Measurements from ENCODE around the gene UBA7. TPM values are rescaled to one million over a fixed set of nuclear protein-coding genes. Genes with fewer than 3 reads are reported as not detected.

Gene UBA7
- total and polyA plus RNA-seq, 2 donors (not counting 3 experiments of a cell fraction or from before 2014, with no cell fraction given): 57.4 to 80.7 TPM

DNA sequence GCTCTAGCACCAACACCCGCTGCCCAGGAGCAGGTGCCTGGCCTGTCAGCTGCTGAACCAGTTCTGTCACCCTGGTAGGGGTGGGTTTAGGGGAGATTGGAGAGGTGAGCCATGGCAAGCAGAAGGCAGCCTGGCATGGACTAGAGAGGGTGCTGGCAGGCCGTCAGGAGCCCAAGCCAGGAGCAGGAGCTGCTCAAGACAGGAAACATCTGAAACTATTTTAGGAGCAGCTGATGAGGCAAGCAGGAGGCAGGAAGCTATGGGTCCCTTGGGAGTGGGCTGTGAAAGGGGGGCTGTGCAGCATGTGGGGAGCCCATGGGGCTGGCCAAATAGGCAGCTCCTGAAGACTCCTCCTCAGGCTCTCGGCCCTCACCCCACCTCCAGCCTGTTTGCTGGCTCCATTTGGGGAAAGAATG lies 8.4 kb downstream of the UBA7 start:
- no peaks in the 10 kb centered on the region for H3K79me2 ChIP-seq (ENCODE audit: control insufficient read depth, insufficient read depth, low read length)
- CTCF ChIA-PET: interaction anchor here (0.7 to 12.4 kb wide), 10 partner anchors 8 to 135 kb away, joined by 3 to 545 read pairs (median 8); partner anchors contain the start of genes MON1A, RBM6 and UBA7
- peak overlapping the region; percentile 86 for H3K27ac ChIP-seq (ENCODE audit: insufficient read depth, low read depth, low read length)
- DNase-seq (ENCODE audit: low read depth, low spot score) (peak; percentile 93), FAIRE-seq (peak; percentile 91)
- peak overlapping the region; percentile 28 for H3K4me2 ChIP-seq (ENCODE audit: insufficient read depth, low read length)
- H3K4me1 ChIP-seq (ENCODE audit: control insufficient read depth, extremely low read depth, insufficient read depth, low read length): peaks cover 39% of the 10 kb centered on the region
- H3K27me3 ChIP-seq (ENCODE audit: control insufficient read depth in 2 of 2, insufficient read depth in 2 of 2, low read length in 2 of 2): no peaks in the 10 kb centered on the region
- H3K9ac ChIP-seq (replicated peaks; ENCODE audit: extremely low read depth, insufficient read depth, low read length): peak overlapping the region; percentile 75
- H2AFZ ChIP-seq (ENCODE audit: low read depth, low read length): no peak overlapping the region
- BruUV-seq (replicated peaks): no TSS peak
- peak; percentile 63 for TF ChIP-seq POLR2AphosphoS5 (IDR thresholded peaks at IDR 0.05; ENCODE audit: insufficient read depth, low read depth, low read length)
- TF ChIP-seq, protein P1, sequence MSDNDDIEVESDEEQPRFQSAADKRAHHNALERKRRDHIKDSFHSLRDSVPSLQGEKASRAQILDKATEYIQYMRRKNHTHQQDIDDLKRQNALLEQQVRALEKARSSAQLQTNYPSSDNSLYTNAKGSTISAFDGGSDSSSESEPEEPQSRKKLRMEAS (IDR thresholded peaks at IDR 0.05; ENCODE audit: insufficient read depth, insufficient read length): no peak
- POLR2A ChIA-PET: interaction anchor here (1.2 to 1.9 kb wide), 3 partner anchors 8 to 34 kb away, joined by 4 to 8 read pairs (median 7); partner anchors contain the start of gene UBA7
- H3K9me1 ChIP-seq (replicated peaks; ENCODE audit: control insufficient read depth, extremely low read depth, insufficient read depth, low read length): no peaks in the 10 kb centered on the region
- peaks cover 0 to 5% of the 10 kb centered on the region in 2 experiments for H3K36me3 ChIP-seq (ENCODE audit: control insufficient read depth in 2 of 2, extremely low read depth in 1 of 2, insufficient read depth in 2 of 2, low read length in 2 of 2)
- no peaks in the 10 kb centered on the region for H3K9me3 ChIP-seq (replicated peaks; ENCODE audit: control insufficient read depth, insufficient read depth, low read length)
- intact Hi-C loops (cut with micrococcal nuclease): loop anchor here (1.0 to 5.0 kb wide), 2 partner anchors 8 to 362 kb away; partner anchors contain the start of gene UBA7
- dilution Hi-C loops (cut with MboI; ENCODE audit: extremely low pct_ligation_motif_present, low sequenced_read_pairs): no loop called here
- H3K4me3 ChIP-seq (replicated peaks in 1 of 3; ENCODE audit: insufficient read depth in 1 of 3, low read depth in 1 of 3, low read length in 3 of 3): peak overlapping the region in 2 of 3 experiments; percentile 31 to 86
- H4K20me1 ChIP-seq (replicated peaks; ENCODE audit: control insufficient read depth, extremely low read depth, insufficient read depth, low read length): no peaks in the 10 kb centered on the region

DNA sequence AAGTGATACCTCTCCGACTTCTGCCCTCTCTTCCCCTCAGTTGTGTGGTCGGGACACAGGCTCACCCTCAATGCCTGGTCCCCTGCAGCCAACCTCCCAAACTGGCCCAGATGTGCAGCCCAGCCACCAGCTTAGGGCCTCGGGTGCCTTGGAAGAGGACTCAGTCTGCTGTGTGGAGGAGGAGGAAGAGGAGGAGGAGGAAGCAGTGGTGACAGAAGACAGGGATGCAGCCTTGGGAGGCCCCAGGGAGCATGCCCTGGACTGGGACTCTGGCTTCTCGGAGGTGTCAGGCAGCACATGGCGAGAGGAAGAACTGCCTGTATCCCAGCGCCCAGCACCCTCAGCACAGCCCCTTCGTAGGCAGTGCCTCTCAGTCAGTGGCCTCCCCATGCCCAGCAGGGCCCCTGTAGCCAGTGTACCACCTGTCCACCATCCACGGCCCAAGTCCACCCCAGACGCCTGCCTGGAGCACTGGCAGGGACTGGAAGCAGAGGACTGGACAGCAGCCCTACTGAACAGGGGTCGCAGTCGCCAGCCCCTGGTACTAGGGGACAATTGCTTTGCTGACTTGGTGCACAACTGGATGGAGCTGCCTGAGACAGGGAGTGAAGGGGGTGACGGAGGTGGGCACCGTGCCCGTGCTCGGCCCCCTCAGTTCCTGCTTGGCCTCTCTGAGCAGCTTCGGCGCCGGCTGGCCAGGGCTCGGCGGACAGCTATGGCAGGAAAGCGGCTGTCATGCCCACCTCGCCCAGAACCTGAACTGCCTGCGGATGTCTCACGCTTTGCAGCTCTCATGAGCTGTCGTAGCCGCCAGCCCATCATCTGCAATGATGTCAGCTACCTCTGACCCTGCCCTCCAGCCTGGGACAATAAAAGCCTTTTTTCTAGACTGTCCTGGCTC lies 9.4 kb downstream of the UBA7 start:
- Histone ChIP-seq H4K20me1 (replicated peaks; ENCODE audit: control insufficient read depth, extremely low read depth, insufficient read depth, low read length) (no peaks in the 10 kb centered on the region), H2AFZ (ENCODE audit: low read depth, low read length) (no peak overlapping the region), H3K27me3 (ENCODE audit: control insufficient read depth in 2 of 2, insufficient read depth in 2 of 2, low read length in 2 of 2) (no peaks in the 10 kb centered on the region), H3K9me3 (replicated peaks; ENCODE audit: control insufficient read depth, insufficient read depth, low read length) (no peaks in the 10 kb centered on the region), H3K9me1 (replicated peaks; ENCODE audit: control insufficient read depth, extremely low read depth, insufficient read depth, low read length) (no peaks in the 10 kb centered on the region), H3K36me3 (ENCODE audit: control insufficient read depth in 2 of 2, extremely low read depth in 1 of 2, insufficient read depth in 2 of 2, low read length in 2 of 2) (peaks cover 0 to 4% of the 10 kb centered on the region in 2 experiments), H3K9ac (replicated peaks; ENCODE audit: extremely low read depth, insufficient read depth, low read length) (no peak overlapping the region), H3K79me2 (ENCODE audit: control insufficient read depth, insufficient read depth, low read length) (no peaks in the 10 kb centered on the region), H3K27ac (ENCODE audit: insufficient read depth, low read depth, low read length) (peak overlapping the region; percentile 86), H3K4me3 (replicated peaks in 1 of 3; ENCODE audit: insufficient read depth in 1 of 3, low read depth in 1 of 3, low read length in 3 of 3) (peak overlapping the region in 2 of 3 experiments; percentile 76 to 86), H3K4me2 (ENCODE audit: insufficient read depth, low read length) (peak overlapping the region; percentile 50), H3K4me1 (ENCODE audit: control insufficient read depth, extremely low read depth, insufficient read depth, low read length) (peaks cover 39% of the 10 kb centered on the region)
- POLR2A ChIA-PET: interaction anchor here (1.2 to 1.9 kb wide), 3 partner anchors 9 to 35 kb away, joined by 7 to 15 read pairs (median 8); partner anchors contain the start of gene UBA7
- CTCF ChIA-PET: interaction anchor here (0.7 to 12.4 kb wide), 14 partner anchors 9 to 265 kb away, joined by 3 to 545 read pairs (median 10); partner anchors contain the start of genes IP6K1, MON1A and UBA7
- BruUV-seq (replicated peaks): no TSS peak
- dilution Hi-C loops (cut with MboI; ENCODE audit: extremely low pct_ligation_motif_present, low sequenced_read_pairs): no loop called here
- no peak for TF ChIP-seq FOS (IDR thresholded peaks at IDR 0.05; ENCODE audit: borderline replicate concordance, insufficient read depth, low read length)
- TF ChIP-seq JUN (IDR thresholded peaks at IDR 0.05; ENCODE audit: borderline replicate concordance, insufficient read depth, insufficient read length, low read depth): no peak
- no peak for TF ChIP-seq POLR2A (IDR thresholded peaks at IDR 0.05; ENCODE audit: low read depth, low read length)
- no peak for TF ChIP-seq GATA2 (IDR thresholded peaks at IDR 0.05; ENCODE audit: insufficient read depth, insufficient read length, low read depth, low read length)
- no peak for TF ChIP-seq MYC (IDR thresholded peaks at IDR 0.05; ENCODE audit: low read depth, low read length)
- no peak for TF ChIP-seq POLR2AphosphoS5 (IDR thresholded peaks at IDR 0.05; ENCODE audit: insufficient read depth, low read depth, low read length)
- intact Hi-C loops (cut with micrococcal nuclease): loop anchor here (1.0 to 5.0 kb wide), 4 partner anchors 9 to 363 kb away; partner anchors contain the start of genes RBM5 and UBA7
- DNase-seq (ENCODE audit: low read depth, low spot score): peak; percentile 54
- FAIRE-seq: peak; percentile 71
